GM19395 (cell line): ENCODE measurements around the gene GTPBP3.
A peak's percentile ranks its signal among the peaks of the same experiment; 100 is the strongest.

ENCODE experiments used
- ATAC-seq: cut with Tn5 transposase; IDR thresholded peaks from one replicate; pipeline ENCODE4 v1.9.1; 2021; ENCODE audit warnings: mild to moderate bottlenecking, moderate library complexity; ENCODE audit not compliant: unreplicated experiment

The GTPBP3 gene

GRCh38 chr19:17309198-17309964 is 28.0 kb upstream of the GTPBP3 start, which contains the start of gene DDA1:
Gene DDA1 (plus strand): TSS chr19:17309563. CDS start chr19:17309655, 92 bp downstream.
- peak; percentile 58 for ATAC-seq

- ATAC-seq, result no peak
These were observed 27.3 kb upstream of the GTPBP3 start for GRCh38 chr19:17309965-17310461.

GRCh38 chr19:17311455-17312188 is 25.7 kb upstream of the GTPBP3 start:
- ATAC-seq, result no peak

- no peak for ATAC-seq
These were observed 24.9 kb upstream of the GTPBP3 start for GRCh38 chr19:17312189-17313113.

GRCh38 chr19:17314007-17314593 is 23.3 kb upstream of the GTPBP3 start:
- no peak for ATAC-seq

- ATAC-seq, result no peak
These were observed 18.4 kb upstream of the GTPBP3 start for GRCh38 chr19:17318966-17319365.

- no peak for ATAC-seq
These were observed 17.7 kb upstream of the GTPBP3 start for GRCh38 chr19:17319473-17320238.

- ATAC-seq, result no peak
These were observed 16.9 kb upstream of the GTPBP3 start for GRCh38 chr19:17320435-17320834.

GRCh38 chr19:17321655-17322489 is 15.5 kb upstream of the GTPBP3 start:
- no peak for ATAC-seq

GRCh38 chr19:17322854-17323253 is 14.5 kb upstream of the GTPBP3 start:
- ATAC-seq, result no peak

GRCh38 chr19:17323300-17323963 is 13.9 kb upstream of the GTPBP3 start:
- no peak for ATAC-seq

- no peak for ATAC-seq
These were observed 13.4 kb upstream of the GTPBP3 start for GRCh38 chr19:17323964-17324332.

GRCh38 chr19:17324357-17325114 is 12.8 kb upstream of the GTPBP3 start:
- no peak for ATAC-seq

GRCh38 chr19:17325133-17325532 is 12.2 kb upstream of the GTPBP3 start:
- ATAC-seq, result no peak

- no peak for ATAC-seq
These were observed 11.3 kb upstream of the GTPBP3 start for GRCh38 chr19:17325881-17326594.

GRCh38 chr19:17326595-17326966 is 10.8 kb upstream of the GTPBP3 start:
- ATAC-seq, result no peak

GRCh38 chr19:17327068-17327653 is 10.2 kb upstream of the GTPBP3 start:
- no peak for ATAC-seq
